Measurements from ENCODE around the gene ABCA1. TPM values are rescaled to one million over a fixed set of nuclear protein-coding genes. Genes with fewer than 3 reads are reported as not detected.

The ABCA1 gene
- total and polyA plus RNA-seq, 10 of the 15 experiments (the other 5 are each of a cell fraction or from before 2014, with no cell fraction given) = 0.01 to 0.56 (median 0.16) TPM

DNA sequence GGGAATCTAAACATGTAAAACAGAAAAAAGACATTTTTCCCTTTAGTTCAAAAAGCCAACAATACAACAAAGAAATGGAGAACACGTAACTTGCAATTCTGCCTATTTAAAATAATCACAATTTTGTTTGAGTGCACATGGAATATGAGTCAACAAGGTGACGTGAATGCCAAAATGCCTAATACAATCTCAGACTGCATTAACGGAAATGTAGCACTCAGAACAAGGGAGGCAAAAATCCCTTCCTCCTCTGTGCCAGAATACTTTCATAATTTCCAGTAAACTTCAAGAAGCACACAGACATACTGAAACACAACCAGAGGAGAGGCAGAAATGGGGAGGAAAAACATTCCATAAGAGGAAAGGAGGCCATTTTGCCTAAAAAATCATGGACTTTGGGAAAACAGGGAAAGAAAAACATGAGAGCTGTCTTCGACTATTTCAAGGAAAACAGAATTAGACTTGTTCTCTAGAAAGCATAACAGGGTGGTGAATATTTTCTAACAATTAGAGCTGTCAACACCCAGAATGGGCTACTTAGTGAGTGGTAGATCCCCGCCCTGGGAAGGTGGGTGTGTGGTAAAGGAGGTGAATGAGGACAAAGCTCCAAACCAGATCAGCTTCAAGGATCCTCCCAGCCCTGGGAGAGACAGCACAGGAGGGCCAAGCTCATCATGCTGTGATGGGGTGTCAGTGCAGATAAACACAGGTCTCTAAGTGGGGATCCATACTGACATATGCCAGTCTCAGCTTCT is 48.2 kb downstream of the ABCA1 start:
- Histone ChIP-seq H3K79me2 (ENCODE audit: control insufficient read depth, insufficient read depth, low read length) (no peaks in the 10 kb centered on the region), H3K27me3 (replicated peaks in 1 of 2; ENCODE audit: control insufficient read depth in 2 of 2, insufficient read depth in 2 of 2, low read length in 1 of 2) (no peaks in the 10 kb centered on the region), H2AFZ (ENCODE audit: control insufficient read depth, low read depth, low read length) (no peak overlapping the region), H3K9ac (ENCODE audit: control insufficient read depth, insufficient read depth, low read length) (no peak overlapping the region), H3K27ac (ENCODE audit: control insufficient read depth, insufficient read depth) (no peak overlapping the region), H3K9me3 (replicated peaks; ENCODE audit: control insufficient read depth, insufficient read depth, low read length) (no peaks in the 10 kb centered on the region), H3K36me3 (ENCODE audit: control insufficient read depth in 2 of 2, insufficient read depth in 2 of 2, low read length in 1 of 2) (no peaks in the 10 kb centered on the region), H4K20me1 (ENCODE audit: control insufficient read depth, insufficient read depth) (no peaks in the 10 kb centered on the region), H3K4me3 (no peak overlapping the region), H3K4me2 (ENCODE audit: control insufficient read depth, insufficient read depth) (no peak overlapping the region), H3K4me1 (ENCODE audit: control insufficient read depth, insufficient read depth, low read length) (no peaks in the 10 kb centered on the region)
- CTCF ChIA-PET = no interaction called here
- intact Hi-C loops (cut with micrococcal nuclease; ENCODE audit: unreplicated experiment) = no loop called here
- ATAC-seq = no peak
- in situ Hi-C loops (cut with MboI) = no loop called here
- no TSS peak for BruUV-seq (replicated peaks)
- FAIRE-seq = no peak
- RAD21 ChIA-PET (ENCODE audit: unreplicated experiment) = interaction anchor here (0.5 to 0.9 kb wide), 2 partner anchors 11 to 63 kb away, joined by 3 read pairs; no protein-coding TSS in a partner anchor
- POLR2A ChIA-PET = no interaction called here
- 3% methylated on average over 5 of the region's 5 CpGs for WGBS (ENCODE audit: insufficient coverage, insufficient replicate concordance, low lambda C conversion rate, missing lambda C conversion rate)
- SMC1A ChIA-PET (ENCODE audit: uncharacterized antibody, unreplicated experiment) = interaction anchor here (0.9 to 1.2 kb wide), 2 partner anchors 17 to 27 kb away, joined by 3 to 4 read pairs; no protein-coding TSS in a partner anchor
- DNase-seq (ENCODE audit: low read depth, low spot score) = no peak
- TF ChIP-seq SMAD1 (IDR thresholded peaks at IDR 0.05; ENCODE audit: low read depth, partially characterized antibody) = no peak
- no peak for TF ChIP-seq REST (IDR thresholded peaks at IDR 0.05; ENCODE audit: low read depth, low read length)
- no peak for TF ChIP-seq KDM1A (IDR thresholded peaks at IDR 0.05; ENCODE audit: borderline replicate concordance)
- no peak for TF ChIP-seq GABPA (IDR thresholded peaks at IDR 0.05; ENCODE audit: low read depth)
- TF ChIP-seq, protein P1, sequence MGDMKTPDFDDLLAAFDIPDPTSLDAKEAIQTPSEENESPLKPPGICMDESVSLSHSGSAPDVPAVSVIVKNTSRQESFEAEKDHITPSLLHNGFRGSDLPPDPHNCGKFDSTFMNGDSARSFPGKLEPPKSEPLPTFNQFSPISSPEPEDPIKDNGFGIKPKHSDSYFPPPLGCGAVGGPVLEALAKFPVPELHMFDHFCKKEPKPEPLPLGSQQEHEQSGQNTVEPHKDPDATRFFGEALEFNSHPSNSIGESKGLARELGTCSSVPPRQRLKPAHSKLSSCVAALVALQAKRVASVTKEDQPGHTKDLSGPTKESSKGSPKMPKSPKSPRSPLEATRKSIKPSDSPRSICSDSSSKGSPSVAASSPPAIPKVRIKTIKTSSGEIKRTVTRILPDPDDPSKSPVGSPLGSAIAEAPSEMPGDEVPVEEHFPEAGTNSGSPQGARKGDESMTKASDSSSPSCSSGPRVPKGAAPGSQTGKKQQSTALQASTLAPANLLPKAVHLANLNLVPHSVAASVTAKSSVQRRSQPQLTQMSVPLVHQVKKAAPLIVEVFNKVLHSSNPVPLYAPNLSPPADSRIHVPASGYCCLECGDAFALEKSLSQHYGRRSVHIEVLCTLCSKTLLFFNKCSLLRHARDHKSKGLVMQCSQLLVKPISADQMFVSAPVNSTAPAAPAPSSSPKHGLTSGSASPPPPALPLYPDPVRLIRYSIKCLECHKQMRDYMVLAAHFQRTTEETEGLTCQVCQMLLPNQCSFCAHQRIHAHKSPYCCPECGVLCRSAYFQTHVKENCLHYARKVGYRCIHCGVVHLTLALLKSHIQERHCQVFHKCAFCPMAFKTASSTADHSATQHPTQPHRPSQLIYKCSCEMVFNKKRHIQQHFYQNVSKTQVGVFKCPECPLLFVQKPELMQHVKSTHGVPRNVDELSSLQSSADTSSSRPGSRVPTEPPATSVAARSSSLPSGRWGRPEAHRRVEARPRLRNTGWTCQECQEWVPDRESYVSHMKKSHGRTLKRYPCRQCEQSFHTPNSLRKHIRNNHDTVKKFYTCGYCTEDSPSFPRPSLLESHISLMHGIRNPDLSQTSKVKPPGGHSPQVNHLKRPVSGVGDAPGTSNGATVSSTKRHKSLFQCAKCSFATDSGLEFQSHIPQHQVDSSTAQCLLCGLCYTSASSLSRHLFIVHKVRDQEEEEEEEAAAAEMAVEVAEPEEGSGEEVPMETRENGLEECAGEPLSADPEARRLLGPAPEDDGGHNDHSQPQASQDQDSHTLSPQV (IDR thresholded peaks at IDR 0.05) = no peak
- no peak for TF ChIP-seq PAX8 (IDR thresholded peaks at IDR 0.05)
- no peak for TF ChIP-seq SUPT20H (IDR thresholded peaks at IDR 0.05; ENCODE audit: borderline replicate concordance, control insufficient read depth, low read depth, low read length)
- TF ChIP-seq ESRRA (IDR thresholded peaks at IDR 0.05; ENCODE audit: low read length) = no peak
- TF ChIP-seq FOXM1 (IDR thresholded peaks at IDR 0.05; ENCODE audit: low read depth, low read length) = no peak
- TF ChIP-seq MLLT1 (IDR thresholded peaks at IDR 0.05) = no peak
- no peak for TF ChIP-seq CEBPB (IDR thresholded peaks at IDR 0.05; ENCODE audit: borderline replicate concordance in 1 of 2, low read depth in 2 of 2, low read length in 2 of 2)
